ENCODE results near the gene KCNMA1. TPM values are rescaled to one million over a fixed set of nuclear protein-coding genes. Genes with fewer than 3 reads are reported as not detected.
A peak's percentile ranks its signal among the peaks of the same experiment; 100 is the strongest.

The KCNMA1 gene
- total and polyA plus RNA-seq, 8 donors, result 2.8 to 21.1 (median 4.3) TPM

DNA sequence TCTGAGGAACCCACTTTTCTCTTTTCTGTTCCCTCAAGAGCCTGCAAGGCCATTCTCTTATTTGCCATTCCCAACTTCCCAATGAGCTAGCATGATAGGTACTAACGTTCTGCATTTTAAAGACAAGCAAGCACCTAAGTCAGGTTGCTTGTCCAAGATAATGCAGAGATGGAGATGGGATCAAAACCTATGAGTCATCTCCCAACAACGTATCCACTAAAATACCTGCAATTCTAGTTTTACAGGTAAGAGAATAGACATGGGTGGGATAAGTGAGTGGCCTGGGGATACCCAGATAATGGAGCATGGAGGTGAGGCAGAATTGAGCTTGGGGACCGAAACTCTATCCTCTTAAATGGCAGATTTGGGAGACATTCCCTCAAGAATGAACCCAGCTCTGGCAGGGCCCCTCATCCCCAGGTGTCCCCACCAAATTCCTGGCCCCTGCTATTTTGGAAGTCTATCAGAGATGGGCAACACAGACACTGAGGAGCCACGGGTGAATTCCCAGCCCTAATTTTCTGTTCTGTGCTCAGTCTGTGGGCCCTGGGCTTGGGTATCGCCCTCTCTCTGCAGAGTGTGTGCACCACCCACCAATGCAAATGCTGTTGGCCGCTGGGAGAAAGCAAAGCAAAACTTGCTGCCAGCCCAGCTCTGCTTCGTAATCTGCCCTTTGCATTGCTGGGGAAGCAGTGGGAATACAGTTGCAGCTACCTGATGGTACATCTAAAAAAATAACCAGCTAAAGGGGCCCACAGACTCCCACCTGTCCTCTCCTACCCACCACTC, 98.3 kb downstream of the KCNMA1 start:
- DNase-seq (no peak), ATAC-seq (no peak)
- peaks cover 0 to 10% of the 10 kb centered on the region in 2 donors for H3K27me3 ChIP-seq
- H3K27ac ChIP-seq, result no peak overlapping the region
- intact Hi-C loops (cut with DNase I), result no loop called here
- H3K36me3 ChIP-seq, result no peaks in the 10 kb centered on the region
- TF ChIP-seq, protein P1, sequence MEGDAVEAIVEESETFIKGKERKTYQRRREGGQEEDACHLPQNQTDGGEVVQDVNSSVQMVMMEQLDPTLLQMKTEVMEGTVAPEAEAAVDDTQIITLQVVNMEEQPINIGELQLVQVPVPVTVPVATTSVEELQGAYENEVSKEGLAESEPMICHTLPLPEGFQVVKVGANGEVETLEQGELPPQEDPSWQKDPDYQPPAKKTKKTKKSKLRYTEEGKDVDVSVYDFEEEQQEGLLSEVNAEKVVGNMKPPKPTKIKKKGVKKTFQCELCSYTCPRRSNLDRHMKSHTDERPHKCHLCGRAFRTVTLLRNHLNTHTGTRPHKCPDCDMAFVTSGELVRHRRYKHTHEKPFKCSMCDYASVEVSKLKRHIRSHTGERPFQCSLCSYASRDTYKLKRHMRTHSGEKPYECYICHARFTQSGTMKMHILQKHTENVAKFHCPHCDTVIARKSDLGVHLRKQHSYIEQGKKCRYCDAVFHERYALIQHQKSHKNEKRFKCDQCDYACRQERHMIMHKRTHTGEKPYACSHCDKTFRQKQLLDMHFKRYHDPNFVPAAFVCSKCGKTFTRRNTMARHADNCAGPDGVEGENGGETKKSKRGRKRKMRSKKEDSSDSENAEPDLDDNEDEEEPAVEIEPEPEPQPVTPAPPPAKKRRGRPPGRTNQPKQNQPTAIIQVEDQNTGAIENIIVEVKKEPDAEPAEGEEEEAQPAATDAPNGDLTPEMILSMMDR (IDR thresholded peaks at IDR 0.05), result no peak
- peaks cover 0 to 4% of the 10 kb centered on the region in 2 donors for H3K4me1 ChIP-seq
- H3K4me3 ChIP-seq, result no peak overlapping the region
- H3K9me3 ChIP-seq, result no peaks in the 10 kb centered on the region

DNA sequence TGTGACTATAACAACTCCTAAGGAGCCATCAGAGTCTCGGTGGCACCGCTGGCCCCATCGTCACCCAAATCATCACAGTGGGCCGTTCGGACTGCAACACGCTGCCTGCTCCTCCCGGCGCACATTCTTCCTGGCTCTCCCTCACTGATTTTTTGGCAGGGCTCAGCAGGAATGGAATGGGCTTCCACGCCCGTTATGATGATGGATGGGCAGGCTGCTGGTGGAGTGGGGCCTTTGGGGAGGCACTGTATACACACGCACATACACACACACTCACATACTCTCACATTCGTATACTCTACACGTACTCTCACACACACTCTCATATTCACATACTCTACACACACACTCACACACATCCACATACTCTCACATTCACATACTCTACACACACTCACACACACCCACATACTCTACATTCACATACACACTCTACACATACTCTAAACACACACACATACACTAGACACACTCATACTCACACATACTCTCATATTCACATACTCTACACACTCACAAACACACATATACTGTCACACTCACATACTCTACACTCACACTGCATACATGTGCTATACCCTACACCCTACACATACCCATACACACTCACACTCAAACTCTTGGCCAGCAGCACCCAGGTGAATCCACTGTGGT, 99.8 kb downstream of the KCNMA1 start:
- peaks cover 0 to 4% of the 10 kb centered on the region in 2 donors for H3K4me1 ChIP-seq
- peaks cover 0 to 10% of the 10 kb centered on the region in 2 donors for H3K27me3 ChIP-seq
- DNase-seq (peak in 2 of 4 donors; percentile 22 to 26), ATAC-seq (no peak)
- TF ChIP-seq, protein P1 (IDR thresholded peaks at IDR 0.05), result no peak
- H3K9me3 ChIP-seq, result no peaks in the 10 kb centered on the region
- H3K36me3 ChIP-seq, result no peaks in the 10 kb centered on the region
- no peak overlapping the region for H3K4me3 ChIP-seq
- intact Hi-C loops (cut with DNase I), result no loop called here
- no peak overlapping the region for H3K27ac ChIP-seq

DNA sequence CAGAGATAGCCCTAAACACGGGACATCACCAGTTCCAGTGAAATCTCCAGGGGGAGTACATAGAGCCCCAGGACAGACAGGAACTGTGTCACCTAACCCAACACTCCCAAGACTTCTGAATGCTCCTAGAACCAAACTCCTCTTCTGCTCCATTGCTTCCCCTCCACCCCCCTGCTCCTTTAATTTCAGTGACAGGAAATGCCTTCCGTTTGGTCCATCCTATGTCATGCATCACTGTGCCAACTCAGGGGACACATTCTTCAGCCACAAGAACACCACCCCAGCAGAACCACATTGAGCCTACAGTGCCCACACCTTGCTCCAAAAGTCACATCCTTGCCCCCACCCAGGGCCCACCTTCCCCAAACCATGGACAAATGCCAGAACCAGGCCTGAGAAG, 100.5 kb downstream of the KCNMA1 start:
- H3K36me3 ChIP-seq, result no peaks in the 10 kb centered on the region
- ATAC-seq (no peak), DNase-seq (no peak)
- no peaks in the 10 kb centered on the region for H3K9me3 ChIP-seq
- peaks cover 0 to 10% of the 10 kb centered on the region in 2 donors for H3K27me3 ChIP-seq
- peaks cover 0 to 6% of the 10 kb centered on the region in 2 donors for H3K4me1 ChIP-seq
- TF ChIP-seq, protein P1 (IDR thresholded peaks at IDR 0.05), result no peak
- intact Hi-C loops (cut with DNase I), result no loop called here
- no peak overlapping the region for H3K4me3 ChIP-seq
- H3K27ac ChIP-seq, result no peak overlapping the region

DNA sequence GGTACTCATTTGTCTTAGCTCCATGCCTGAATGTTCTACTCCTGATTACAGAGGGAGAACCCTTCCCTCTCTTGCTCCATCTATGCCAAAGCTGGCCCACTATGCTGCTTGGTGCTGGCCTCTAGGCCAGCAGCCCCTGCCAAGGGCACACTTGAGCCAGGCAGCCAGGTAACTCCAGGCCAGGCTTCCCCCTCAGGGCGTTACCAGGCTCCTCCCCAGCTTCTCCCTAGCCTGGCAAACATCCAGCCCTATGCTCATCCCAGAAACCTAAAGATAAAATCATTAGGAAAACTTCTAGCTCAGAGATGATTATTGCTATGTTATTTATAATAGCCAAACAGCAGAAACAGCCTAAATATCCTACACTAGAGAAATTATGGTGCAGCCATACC, 103.7 kb downstream of the KCNMA1 start:
- Histone ChIP-seq H3K4me1 (peaks cover 0 to 14% of the 10 kb centered on the region in 2 donors), H3K27me3 (peaks cover 0 to 21% of the 10 kb centered on the region in 2 donors), H3K9me3 (no peaks in the 10 kb centered on the region), H3K36me3 (no peaks in the 10 kb centered on the region), H3K27ac (no peak overlapping the region), H3K4me3 (no peak overlapping the region)
- DNase-seq, result no peak
- ATAC-seq, result no peak
- TF ChIP-seq, protein P1 (IDR thresholded peaks at IDR 0.05), result no peak
- intact Hi-C loops (cut with DNase I), result no loop called here

DNA sequence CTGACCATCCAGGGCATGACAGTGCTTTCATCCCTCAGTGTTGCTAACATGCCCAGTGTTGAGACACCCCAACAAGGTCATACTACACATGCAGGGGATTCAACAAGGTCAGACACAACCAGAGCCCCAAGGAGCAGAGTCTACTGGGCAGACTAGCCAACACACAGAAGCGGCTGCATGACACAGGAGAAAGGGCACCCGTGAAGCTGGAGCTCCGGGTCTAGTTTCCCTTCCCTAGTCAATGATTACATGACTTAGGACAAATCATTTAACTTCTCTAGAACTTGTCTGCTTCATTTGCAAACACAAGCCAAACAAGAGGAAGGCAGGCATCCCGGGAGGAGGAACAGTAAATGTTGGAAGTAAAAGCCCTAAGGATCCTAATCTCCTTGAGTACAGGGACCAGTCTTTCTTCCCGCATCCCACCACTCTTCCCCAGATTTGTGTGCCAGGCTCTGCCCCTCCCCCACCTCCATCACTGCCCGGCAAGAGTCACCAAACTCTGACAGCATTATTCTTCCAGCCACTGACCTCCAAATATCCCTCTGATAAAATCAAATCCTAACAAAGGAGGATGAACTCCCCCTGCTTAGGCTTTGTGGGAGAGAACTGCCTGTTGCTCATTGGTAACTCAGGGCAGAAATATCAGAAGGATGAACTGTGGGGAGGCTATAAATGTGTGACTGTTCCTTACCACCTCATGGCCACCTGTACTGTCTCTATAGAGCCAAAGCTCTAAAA, 104.3 kb downstream of the KCNMA1 start:
- Histone ChIP-seq H3K4me3 (no peak overlapping the region), H3K36me3 (no peaks in the 10 kb centered on the region), H3K27ac (no peak overlapping the region), H3K4me1 (peaks cover 0 to 14% of the 10 kb centered on the region in 2 donors), H3K27me3 (peaks cover 0 to 19% of the 10 kb centered on the region in 2 donors), H3K9me3 (no peaks in the 10 kb centered on the region)
- DNase-seq (no peak), ATAC-seq (peak; percentile 18)
- intact Hi-C loops (cut with DNase I), result no loop called here
- TF ChIP-seq, protein P1 (IDR thresholded peaks at IDR 0.05), result no peak

Measured in left lung (tissue), 10 donors.